ENCODE data around the gene NGF.

- TF ChIP-seq POLR2A (IDR thresholded peaks at IDR 0.05) (no peak), CTCF (IDR thresholded peaks at IDR 0.05 in 4 of 5, conservative IDR thresholded peaks at IDR 0.05 in 1 of 5) (no peak)
Measured at GRCh38 chr1:115262886-115263285, 75.2 kb downstream of the NGF start.

Data from gastrocnemius medialis (tissue), 4 donors.